Stimulated activated CD4-positive, alpha-beta T cell treated with anti-CD3 and anti-CD28 coated beads, Interleukin-4, amount 100 ng/mL, for 48 hours (primary cell): ENCODE data around the gene WDFY4.
"Not testable (repeated sequence)": the region's sequence is repeated elsewhere in the genome, so short reads cannot be mapped to it uniquely, and the experiment has no call there.

Experiments
- DNase-seq, 2 donors: peaks; one replicate each; pipeline ENCODE4 v3.0.0-alpha.2; 2020; ENCODE audit warnings: low read depth in 2 of 2

WDFY4 gene, protein sequence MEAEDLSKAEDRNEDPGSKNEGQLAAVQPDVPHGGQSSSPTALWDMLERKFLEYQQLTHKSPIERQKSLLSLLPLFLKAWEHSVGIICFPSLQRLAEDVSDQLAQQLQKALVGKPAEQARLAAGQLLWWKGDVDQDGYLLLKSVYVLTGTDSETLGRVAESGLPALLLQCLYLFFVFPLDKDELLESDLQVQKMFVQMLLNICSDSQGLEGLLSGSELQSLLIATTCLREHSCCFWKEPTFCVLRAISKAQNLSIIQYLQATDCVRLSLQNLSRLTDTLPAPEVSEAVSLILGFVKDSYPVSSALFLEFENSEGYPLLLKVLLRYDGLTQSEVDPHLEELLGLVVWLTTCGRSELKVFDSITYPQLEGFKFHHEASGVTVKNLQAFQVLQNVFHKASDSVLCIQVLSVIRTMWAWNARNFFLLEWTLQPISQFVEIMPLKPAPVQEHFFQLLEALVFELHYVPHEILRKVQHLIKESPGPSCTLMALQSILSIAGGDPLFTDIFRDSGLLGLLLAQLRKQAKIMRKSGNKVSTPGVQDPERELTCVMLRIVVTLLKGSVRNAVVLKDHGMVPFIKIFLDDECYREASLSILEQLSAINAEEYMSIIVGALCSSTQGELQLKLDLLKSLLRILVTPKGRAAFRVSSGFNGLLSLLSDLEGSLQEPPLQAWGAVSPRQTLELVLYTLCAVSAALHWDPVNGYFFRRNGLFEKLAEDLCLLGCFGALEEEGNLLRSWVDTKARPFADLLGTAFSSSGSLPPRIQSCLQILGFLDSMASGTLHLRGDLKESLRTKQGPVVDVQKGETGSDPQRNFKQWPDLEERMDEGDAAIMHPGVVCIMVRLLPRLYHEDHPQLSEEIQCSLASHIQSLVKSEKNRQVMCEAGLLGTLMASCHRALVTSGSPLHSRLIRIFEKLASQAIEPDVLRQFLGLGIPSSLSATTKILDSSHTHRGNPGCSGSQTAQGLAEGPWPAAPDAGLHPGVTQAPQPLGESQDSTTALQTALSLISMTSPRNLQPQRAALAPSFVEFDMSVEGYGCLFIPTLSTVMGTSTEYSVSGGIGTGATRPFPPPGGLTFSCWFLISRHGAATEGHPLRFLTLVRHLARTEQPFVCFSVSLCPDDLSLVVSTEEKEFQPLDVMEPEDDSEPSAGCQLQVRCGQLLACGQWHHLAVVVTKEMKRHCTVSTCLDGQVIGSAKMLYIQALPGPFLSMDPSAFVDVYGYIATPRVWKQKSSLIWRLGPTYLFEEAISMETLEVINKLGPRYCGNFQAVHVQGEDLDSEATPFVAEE (N-terminal part only)

DNA sequence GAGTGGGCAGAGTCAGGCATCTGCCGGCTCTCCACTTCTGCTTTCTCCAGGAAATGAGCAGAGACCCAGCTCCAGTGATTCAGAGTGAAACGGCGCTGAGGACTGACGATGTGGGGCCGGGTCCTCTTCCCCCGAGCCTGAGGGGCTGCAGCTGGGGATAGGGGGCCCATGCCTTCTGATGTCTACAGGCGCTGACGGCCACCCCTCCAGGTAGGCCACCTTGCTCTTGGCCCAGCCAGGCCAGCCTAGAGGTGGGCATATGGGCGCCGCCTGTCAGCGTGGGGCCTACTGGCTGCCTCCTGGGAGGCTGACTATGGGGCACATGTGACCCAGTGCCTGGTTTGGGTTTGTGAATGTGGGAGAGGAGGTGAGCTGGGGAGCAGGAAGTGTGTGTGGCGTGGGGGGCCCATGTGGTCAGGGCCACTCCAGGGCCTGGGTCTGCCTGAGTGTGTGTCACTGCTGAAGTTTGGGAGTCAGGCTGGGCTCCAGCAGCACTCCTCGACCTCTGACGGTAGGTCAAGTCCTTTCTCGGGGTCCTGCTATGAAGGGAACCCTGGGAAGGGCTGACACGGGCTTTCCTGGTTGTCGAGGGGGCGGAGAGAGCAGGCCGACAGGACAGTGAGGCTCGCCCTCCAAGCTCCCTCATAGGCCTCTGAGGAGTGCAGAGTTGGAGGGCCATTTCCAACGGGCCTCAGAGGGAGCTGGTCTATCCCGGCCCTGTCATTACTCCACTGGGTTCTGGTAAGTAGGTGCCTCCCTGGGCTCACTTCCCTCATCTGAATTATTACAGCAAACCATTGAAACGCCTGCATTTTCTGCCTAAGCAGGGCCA, at the start of gene WDFY4:
Gene WDFY4 (plus strand): TSS at position 82 of the 832 bp plus-strand sequence. CDS start 24,860 bp downstream, outside the sequence.
- DNase-seq = no peak

DNA sequence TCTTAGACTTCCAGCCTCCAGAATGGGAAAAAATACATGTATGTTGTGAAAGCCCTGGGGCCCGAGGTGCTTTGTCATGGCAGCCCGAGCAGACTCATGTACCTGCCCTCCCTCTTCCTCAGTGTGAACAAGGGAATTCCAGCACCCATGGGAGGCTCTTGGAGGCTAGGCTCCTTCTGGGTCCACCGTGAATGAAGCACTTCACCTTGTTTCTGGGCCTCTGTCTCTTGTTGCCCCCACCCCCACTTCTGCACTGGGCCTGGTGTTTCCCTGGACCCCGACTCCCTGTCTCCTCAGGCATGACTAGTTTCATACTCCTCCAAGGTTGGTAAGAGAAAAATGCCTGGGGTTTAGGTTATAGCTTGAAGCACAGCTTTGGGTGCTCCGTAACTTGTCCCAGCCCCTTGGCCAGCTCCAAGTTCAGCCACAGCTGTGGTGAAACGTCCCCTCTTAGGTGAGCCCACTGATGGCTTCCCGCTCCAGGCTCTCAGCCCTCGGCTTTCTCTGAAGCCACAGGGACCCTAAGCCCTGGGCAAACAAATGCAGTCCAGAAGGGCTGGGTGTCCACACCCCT, 49.6 kb upstream of the WDFY4 start:
- DNase-seq = no peak

DNA sequence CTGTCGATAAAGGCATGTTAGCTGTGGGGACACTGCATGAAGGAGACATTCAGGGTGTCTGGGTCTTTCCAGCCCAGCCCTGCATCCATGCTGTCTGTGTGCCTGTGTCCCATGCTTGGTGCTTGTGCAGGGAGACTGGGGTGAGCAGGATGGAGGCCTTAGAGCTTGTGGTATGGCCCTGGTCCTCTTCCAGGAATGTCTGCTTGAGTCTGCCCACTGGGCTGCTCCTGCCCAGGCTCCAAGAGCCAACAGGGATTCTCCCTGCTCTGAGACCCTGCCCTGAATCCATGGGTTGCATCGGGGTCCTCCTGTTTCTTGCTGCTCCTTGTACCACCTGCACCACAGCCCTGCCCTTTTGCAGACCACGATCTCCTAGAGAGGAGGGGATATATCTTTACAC, 48.4 kb upstream of the WDFY4 start:
- DNase-seq = no peak

DNA sequence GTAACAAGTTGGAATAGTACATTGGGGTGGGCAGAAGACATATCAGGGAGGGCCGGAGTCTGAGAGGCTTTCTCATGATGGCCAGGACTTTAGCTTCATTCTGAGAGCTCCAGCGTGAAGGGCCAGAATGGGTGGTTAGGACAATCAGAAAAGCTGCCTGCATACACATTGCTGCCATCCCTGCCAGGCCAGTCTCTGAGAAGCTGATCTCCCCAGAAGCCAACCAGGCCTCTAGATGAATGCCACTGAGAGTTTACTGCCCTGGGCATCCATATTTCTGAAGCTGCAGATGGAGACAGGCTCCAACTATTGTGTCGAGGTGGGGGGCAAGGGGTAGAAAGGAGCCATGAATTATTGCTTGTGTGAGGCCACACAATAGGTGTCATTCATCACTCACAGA, 47.8 kb upstream of the WDFY4 start:
- DNase-seq = no peak

DNA sequence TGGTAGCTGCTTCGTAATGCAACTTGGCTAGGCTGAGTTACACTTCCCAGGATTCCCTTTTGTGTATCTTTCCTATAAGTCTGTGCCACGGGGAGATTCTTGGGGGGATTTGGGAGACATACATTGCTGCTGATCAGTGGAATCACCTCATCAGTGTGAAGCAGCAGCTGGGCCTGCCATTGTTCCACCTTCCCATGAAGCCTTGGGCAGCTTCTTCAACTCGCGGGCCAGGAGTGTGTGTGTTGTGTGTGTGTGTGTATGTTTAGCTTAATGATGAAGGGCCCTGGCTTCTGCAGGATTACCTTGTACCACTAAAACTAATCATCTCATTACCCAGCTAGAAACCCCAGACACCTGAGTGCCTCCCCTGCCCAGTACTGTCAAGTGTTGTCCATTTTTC, 46.5 kb upstream of the WDFY4 start:
- no peak for DNase-seq

DNA sequence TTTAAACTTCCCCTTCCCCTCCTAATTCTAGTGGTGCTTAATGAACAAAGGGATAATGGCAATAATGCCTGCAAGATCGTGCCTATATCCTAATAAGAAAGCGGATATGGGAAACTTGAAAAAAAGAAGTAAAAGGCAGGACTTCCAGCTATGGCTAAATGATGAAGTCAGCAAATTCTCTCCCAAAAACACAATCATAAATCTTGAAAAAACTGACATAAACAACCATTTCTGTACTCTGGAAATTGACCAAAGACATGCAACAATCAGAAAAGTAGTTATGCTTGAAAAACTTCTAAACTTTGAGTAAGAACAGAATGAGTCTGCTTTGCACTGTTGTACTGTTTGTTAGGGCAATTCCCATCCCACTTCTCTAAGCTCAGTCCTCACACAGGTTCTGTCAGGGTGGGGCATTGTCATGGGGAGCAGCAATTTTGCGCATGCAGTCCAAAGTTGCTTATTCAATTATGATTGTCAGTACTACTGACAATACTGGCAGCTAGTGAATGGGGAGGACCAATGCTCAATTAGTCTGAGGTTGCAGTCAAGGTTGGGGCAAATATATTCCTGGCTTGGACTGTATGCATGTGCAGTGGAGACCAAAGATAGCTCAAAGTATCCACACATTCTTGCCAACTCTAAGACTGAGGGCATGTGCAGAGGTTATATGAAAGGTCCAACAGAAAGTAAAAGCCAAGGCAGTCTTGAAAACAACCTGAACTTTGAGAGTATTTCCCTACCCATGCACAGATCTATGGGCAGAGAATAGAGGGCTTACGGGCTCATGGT, 45.7 kb upstream of the WDFY4 start:
- DNase-seq = no peak

DNA sequence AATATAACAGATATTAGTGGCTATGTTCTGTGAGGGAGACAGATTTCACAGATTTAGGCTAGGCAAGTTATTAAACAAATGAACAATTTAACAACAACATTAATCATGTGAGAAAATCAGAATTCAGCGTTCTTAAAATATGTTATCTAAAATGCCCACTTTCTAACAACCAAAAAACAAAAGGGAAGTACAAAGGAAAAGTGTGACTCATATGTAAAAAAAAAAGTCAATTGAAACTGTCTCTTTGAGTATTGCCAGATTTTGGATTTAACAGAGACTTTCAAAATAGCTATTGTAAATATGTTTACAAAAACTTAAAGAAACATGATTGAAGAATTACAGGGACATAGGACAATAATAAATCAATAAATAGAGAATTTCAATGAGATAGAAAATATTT, 45.0 kb upstream of the WDFY4 start:
- no peak for DNase-seq

DNA sequence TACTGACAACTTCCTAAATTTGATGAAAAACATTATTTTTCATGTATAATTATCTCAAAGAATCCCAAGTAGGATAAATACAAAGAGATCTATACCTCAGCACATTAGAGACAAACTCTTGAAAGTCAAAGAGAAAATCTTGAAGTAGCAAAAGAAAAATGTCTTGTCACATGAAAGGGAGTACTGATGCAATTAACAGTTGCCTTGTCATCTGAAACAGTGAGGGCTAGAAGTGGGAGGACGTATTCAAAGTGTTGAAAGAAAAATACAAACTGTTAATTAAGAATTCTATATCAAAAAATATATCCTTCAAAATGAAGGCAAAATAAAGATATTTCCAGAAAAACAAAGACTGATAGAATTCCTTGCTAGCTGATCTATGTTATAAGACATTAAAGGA, 44.3 kb upstream of the WDFY4 start:
- no peak for DNase-seq

DNA sequence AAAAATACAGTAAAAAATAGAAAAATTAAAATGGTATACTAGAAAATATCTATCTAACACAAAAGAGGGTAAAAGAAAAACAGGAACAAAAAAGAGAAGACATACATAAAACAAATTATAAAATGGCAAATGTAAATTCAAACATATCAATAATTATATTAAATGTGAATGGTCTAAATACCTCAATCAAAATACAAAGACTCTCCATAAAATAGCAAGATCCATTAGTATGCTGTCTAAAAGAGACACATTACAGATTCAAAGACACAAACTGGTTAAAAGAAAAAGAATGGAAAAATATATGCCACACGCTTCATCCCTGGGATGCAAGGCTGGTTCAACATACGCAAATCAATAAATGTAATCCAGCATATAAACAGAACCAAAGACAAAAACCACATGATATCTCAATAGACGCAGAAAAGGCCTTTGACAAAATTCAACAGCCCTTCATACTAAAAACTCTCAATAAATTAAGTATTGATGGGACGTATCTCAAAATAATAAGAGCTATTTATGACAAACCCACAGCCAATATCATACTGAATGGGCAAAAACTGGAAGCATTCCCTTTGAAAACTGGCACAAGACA, 43.5 kb upstream of the WDFY4 start:
- DNase-seq = not testable (repeated sequence)

DNA sequence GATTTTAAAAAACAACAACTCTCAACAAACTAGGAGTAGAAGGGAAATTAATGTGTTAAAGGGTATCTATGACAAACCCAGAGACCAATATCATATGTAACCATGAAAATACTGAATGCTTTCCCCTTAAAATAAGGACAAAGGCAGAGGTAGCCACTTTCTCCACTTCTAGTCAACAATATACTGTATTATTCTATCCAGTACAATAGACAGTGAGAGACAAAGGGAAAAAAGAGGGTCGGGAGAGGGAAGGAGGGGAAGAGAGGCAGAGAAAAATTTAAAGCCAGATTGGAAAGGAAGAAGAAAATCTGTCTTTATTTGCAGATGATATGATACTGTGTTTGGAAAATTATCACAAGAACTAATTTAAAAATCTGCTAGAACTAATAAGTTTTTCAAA, 39.1 kb upstream of the WDFY4 start:
- no peak for DNase-seq

DNA sequence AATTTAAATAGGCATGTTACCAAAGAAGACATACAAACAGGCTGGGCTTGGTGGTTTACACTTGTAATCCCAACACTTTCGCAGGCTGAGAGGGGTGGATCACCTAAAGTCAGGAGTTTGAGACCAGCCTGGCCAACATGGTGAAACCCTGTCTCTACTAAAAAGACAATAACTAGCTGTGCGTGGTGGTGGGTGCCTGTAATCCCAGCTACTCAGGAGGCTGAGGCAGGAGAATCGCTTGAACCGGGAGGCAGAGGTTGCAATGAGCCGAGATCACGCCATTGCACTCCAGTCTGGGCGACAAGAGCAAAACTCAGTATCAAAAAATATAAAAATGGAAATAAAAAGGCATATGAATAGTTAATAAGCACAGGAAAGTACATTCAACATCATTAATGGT, 37.6 kb upstream of the WDFY4 start:
- DNase-seq = not testable (repeated sequence)

DNA sequence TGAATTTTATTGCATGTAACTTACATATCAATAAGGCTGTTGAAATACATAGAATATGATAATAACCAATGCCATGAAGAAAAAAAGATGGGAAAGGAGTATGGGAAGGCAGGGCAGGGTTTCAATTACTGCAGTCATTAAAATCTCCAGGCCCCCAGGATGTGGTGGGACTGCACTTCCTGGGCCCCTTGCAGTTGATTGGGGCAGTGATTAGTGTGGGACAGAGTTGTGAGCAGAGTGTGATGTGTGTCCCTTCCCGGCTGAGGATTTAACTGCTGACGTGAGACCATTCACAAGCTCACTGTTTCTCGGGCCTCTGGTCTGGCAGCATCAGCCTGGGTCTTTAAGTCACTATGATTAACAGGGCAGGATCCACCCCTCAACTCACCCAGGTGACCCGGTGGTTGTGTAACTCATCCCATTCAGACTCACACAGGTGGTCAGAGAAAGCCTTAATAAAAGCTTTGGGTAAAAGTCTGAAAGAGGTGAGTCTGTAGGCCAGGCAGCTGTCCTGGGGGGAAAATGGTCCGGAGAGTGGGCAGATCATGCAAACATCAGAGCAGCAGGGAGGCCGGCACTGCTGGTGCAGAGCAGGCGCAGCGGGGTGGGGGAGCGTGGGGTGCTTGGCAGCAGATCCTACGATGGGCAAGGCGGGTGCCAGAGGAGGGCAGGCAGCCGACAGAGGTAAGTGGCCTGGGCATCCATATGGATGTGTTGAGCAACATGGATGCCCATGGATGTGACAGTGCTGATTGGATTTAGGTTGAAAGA, 36.3 kb upstream of the WDFY4 start:
- no peak for DNase-seq

DNA sequence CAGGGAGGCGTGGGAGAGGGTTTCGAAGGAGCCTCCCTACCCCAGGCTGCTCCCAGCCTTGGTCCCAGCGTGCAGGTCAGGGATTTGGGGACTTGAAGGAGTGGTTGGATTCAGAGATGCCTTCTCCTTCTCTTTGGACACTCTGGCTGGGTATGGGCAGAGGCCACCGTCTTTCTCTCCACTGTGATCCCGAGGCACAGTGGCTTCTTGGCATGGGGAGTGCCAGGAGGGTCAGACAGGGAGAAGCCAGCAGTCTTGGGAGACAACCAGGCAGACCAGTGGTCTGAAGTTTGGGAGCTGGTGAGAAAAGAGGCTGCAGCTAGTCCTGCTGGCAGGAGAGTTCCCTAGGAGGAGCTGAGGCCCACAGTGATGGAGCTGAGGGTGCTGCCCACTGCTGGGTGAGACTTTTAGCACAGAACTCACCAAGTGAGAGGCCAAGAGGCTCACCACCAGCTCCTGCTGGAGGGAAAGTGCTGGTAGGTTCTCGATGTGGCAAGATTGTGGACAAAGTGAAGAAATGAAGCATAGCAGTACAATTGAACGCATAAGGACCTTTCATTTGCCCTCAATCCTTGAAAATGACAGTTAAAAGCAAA, 35.2 kb upstream of the WDFY4 start:
- no peak for DNase-seq

DNA sequence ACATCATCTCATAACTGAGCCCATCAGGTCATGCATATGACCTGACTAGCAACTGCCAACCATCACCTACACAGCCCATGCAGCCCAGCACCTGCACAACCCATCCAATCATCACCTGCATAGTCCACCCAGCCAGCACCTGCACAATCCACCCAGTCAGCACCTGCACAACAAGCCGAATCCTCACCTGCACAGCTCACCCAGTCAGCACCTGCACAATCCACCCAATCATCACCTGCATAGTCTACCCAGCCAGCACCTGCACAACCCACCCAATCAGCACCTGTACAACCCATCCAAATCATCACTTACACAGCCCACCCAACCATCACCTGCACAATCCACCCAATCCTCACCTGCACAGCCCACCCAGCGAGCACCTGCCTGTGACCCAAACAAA, 33.4 kb upstream of the WDFY4 start:
- DNase-seq = no peak

DNA sequence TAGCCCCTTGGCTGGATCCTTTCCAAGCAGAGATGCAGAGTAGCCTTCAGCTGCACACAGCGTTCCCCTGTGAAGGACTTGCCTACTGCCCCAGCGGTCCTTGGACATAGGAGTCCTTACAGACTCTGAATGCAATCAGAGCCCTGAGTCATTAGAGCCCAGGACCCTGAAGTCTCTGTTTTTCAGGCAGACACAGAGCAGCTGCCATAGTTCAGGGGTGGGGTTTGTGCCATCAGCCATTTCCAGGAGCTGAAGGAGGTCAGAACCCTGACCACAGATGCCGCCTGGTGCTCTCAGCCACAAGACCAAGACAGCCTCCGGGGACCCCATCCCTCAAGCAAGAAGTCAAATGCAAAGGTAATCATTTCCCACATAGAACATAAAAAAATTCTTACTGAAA, 32.8 kb upstream of the WDFY4 start:
- no peak for DNase-seq

DNA sequence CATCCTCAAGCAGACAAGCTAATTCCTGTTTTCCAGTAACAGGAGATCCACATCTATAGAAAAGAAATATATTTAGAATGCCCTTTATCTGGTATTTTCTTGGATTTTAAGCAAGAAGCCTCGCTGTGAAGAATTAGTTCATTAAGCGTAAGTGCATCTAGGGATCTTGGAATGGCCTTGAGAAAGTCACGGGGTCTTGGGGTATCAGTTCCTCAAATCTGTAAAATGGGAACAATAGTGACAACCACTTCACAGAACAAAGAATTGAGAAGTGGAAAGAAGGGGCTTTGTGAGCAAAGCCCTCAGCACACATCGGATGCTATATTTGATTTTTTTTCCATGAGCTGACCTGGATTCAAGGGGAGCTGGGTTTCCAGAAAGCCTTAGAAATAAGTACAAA, 32.3 kb upstream of the WDFY4 start:
- DNase-seq = no peak

DNA sequence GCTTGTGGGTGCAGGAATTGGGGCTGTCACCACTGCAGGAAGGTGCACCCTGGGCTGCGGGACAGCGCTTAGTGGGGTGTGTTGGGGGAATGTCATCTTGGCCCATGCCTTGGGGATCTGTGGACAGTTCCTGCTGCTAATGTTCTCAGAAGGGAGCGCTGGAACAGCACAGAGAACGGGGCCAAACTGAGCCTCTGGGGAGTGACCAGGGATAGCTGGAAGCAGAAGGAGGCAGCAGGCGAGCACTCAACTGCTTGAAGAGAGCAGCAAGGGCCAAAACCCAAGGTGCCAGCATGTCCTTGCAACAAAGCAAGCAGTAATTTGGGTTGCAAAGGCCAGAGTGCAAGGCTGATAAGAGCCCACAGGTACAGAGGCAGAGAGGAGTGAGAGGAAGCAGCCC, 31.3 kb upstream of the WDFY4 start:
- no peak for DNase-seq

DNA sequence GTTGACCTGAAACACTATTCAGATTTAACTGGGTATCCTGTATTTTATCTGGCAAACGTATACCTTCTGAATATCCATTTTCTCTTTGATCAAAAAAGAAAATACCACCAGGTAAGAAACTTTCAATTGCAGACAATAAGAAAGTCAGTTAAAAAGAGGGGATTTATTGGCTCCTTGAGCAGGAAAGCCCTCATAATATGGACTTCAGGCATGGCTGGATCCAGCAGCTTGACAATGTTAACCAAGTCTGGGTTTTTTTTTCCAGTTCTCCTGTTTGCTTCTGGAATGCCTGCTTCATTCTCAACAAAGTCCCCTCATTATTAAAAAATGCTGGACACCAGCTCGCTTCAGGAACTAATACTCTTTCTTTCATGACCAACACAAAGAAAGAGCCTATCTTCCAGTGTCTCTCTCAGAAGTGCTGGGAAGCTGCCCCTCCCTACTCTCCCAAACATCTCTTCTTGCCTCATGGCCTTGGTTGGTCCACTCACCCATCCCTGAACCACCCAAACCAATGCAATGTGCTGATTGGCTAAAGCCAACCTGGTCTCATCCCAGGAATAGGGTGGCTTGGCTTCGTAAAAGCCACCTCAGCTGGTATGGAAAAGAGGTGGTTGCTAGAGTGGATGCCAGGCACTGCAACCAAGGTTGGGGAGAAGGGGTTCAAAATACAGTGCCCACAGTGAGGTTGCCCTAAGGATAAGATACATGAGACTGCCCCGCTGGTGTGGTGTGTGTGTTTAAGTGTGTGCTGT, 30.6 kb upstream of the WDFY4 start:
- no peak for DNase-seq
